Erythroblast (primary cell): ENCODE measurements around the gene RNF138.

Experiments used
- GATA1 ChIP-seq: IDR thresholded peaks from 2 replicates; pipeline ENCODE4 v1.6.1; 2011; ENCODE audit warnings: low read depth, mild to moderate bottlenecking, control low read depth, low read length, moderate library complexity
- POLR2A ChIP-seq: IDR thresholded peaks from 2 replicates; pipeline ENCODE4 v1.6.1; 2011; ENCODE audit warnings: mild to moderate bottlenecking, low read length

- no peak for TF ChIP-seq POLR2A
- TF ChIP-seq GATA1: no peak
These were observed 5.3 kb downstream of the RNF138 start for GRCh38 chr18:32096946-32097345.
